ENCODE measurements around the gene SEMA3D. TPM values are rescaled to one million over a fixed set of nuclear protein-coding genes. Genes with fewer than 3 reads are reported as not detected.

SEMA3D gene
- total and polyA plus RNA-seq, 4 donors, result 0.18 to 1.2 (median 0.72) TPM

GRCh38 chr7:85075864-85076263 lies 111.0 kb downstream of the SEMA3D start:
- no peaks in the 10 kb centered on the region for H3K36me3 ChIP-seq (ENCODE audit: control insufficient read depth in 4 of 4, insufficient read depth in 3 of 4, low read depth in 1 of 4, low read length in 3 of 4)
- no peak overlapping the region for H3K27ac ChIP-seq (ENCODE audit: low read depth in 1 of 2, low read length in 2 of 2)
- H3K9ac ChIP-seq (ENCODE audit: low read depth in 1 of 2, low read length in 2 of 2), result no peak overlapping the region
- TF ChIP-seq ATF3 (IDR thresholded peaks at IDR 0.05) (no peak), FOXA1 (IDR thresholded peaks at IDR 0.05) (no peak), GABPA (IDR thresholded peaks at IDR 0.05 in 1 of 2, conservative IDR thresholded peaks at IDR 0.05 in 1 of 2) (no peak), YY1 (IDR thresholded peaks at IDR 0.05) (no peak), EGR1 (IDR thresholded peaks at IDR 0.05; ENCODE audit: low read depth in 2 of 2) (no peak), HNF4A (conservative IDR thresholded peaks at IDR 0.05) (no peak), RAD21 (IDR thresholded peaks at IDR 0.05) (no peak), MAX (IDR thresholded peaks at IDR 0.05) (no peak), NR2F2 (IDR thresholded peaks at IDR 0.05) (no peak), ZBTB33 (IDR thresholded peaks at IDR 0.05) (no peak), CTCF (IDR thresholded peaks at IDR 0.05; ENCODE audit: low read depth, low read length, missing input control) (no peak), JUND (IDR thresholded peaks at IDR 0.05) (no peak), TAF1 (conservative IDR thresholded peaks at IDR 0.05) (no peak), REST (IDR thresholded peaks at IDR 0.05) (no peak), FOXA2 (IDR thresholded peaks at IDR 0.05) (no peak)
- DNase-seq (ENCODE audit: low spot score), result no peak
- H3K4me3 ChIP-seq (ENCODE audit: low read depth in 1 of 3, low read length in 3 of 3), result no peak overlapping the region
- H3K27me3 ChIP-seq (ENCODE audit: control insufficient read depth in 4 of 4, insufficient read depth in 4 of 4, low read length in 3 of 4), result no peaks in the 10 kb centered on the region
- H3K9me3 ChIP-seq (ENCODE audit: control insufficient read depth in 4 of 4, low read length in 3 of 4), result no peaks in the 10 kb centered on the region
- WGBS, result 40% methylated on average over 2 of the region's 2 CpGs
- H3K4me1 ChIP-seq (ENCODE audit: control insufficient read depth in 4 of 4, insufficient read depth in 4 of 4, low read length in 3 of 4), result no peaks in the 10 kb centered on the region

- H3K27me3 ChIP-seq (ENCODE audit: control insufficient read depth in 4 of 4, insufficient read depth in 4 of 4, low read length in 3 of 4), result no peaks in the 10 kb centered on the region
- H3K9me3 ChIP-seq (ENCODE audit: control insufficient read depth in 4 of 4, low read length in 3 of 4), result no peaks in the 10 kb centered on the region
- no peaks in the 10 kb centered on the region for H3K4me1 ChIP-seq (ENCODE audit: control insufficient read depth in 4 of 4, insufficient read depth in 4 of 4, low read length in 3 of 4)
- H3K4me3 ChIP-seq (ENCODE audit: low read depth in 1 of 3, low read length in 3 of 3), result no peak overlapping the region
- DNase-seq (ENCODE audit: low spot score), result no peak
- H3K36me3 ChIP-seq (ENCODE audit: control insufficient read depth in 4 of 4, insufficient read depth in 3 of 4, low read depth in 1 of 4, low read length in 3 of 4), result no peaks in the 10 kb centered on the region
- H3K27ac ChIP-seq (ENCODE audit: low read depth in 1 of 2, low read length in 2 of 2), result no peak overlapping the region
- H3K9ac ChIP-seq (ENCODE audit: low read depth in 1 of 2, low read length in 2 of 2), result no peak overlapping the region
- 87% methylated on average over 2 of the region's 2 CpGs for WGBS
- no peak for TF ChIP-seq ATF3 (IDR thresholded peaks at IDR 0.05)
- no peak for TF ChIP-seq ZBTB33 (IDR thresholded peaks at IDR 0.05)
- no peak for TF ChIP-seq RAD21 (IDR thresholded peaks at IDR 0.05)
- no peak for TF ChIP-seq FOXA2 (IDR thresholded peaks at IDR 0.05)
- TF ChIP-seq REST (IDR thresholded peaks at IDR 0.05), result no peak
- no peak for TF ChIP-seq MAX (IDR thresholded peaks at IDR 0.05)
Observed at GRCh38 chr7:85074992-85075391, 111.9 kb downstream of the SEMA3D start.

All from liver (tissue), 9 donors.